H7 (cell line): ENCODE results near the gene CCDC172. TPM values are rescaled to one million over a fixed set of nuclear protein-coding genes. Genes with fewer than 3 reads are reported as not detected.
A peak's percentile ranks its signal among the peaks of the same experiment; 100 is the strongest.

Experiments
- DNase-seq: peaks from one replicate; pipeline ENCODE4 v3.0.0; 2012
- H3K27me3 ChIP-seq: 2 replicates; pipeline ENCODE4 v1.6.0; 2011; ENCODE audit warnings: mild to moderate bottlenecking, low read length; ENCODE audit not compliant: control insufficient read depth, insufficient read depth
- H3K36me3 ChIP-seq: replicated peaks from 2 replicates; pipeline ENCODE4 v1.5.1; 2011; ENCODE audit warnings: low read length; ENCODE audit not compliant: control insufficient read depth, insufficient read depth
- H3K4me3 ChIP-seq: 2 replicates; pipeline ENCODE4 v1.5.1; 2011; ENCODE audit warnings: low read depth, mild to moderate bottlenecking, control low read depth, low read length, moderate library complexity; ENCODE audit not compliant: insufficient read depth
- total RNA-seq: library from RNA; depleted of rRNA; stranded (reverse); fragments of >200 nt; shearing (Covaris generic); gene quantifications from 2 replicates; pipeline ENCODE4 v1.2.3, GENCODE V29; 2014

CCDC172 gene
- total RNA-seq, 1 experiment from 2014 or later: 3.4 TPM

- no peaks in the 10 kb centered on the region for H3K36me3 ChIP-seq
- H3K4me3 ChIP-seq: no peak overlapping the region
- no peak for DNase-seq
- H3K27me3 ChIP-seq: no peaks in the 10 kb centered on the region
Measured at GRCh38 chr10:116311706-116312490, 12.3 kb upstream of the CCDC172 start.

- Histone ChIP-seq H3K36me3 (no peaks in the 10 kb centered on the region), H3K27me3 (no peaks in the 10 kb centered on the region), H3K4me3 (no peak overlapping the region)
- no peak for DNase-seq
Measured at GRCh38 chr10:116312548-116312947, 11.7 kb upstream of the CCDC172 start.

- Histone ChIP-seq H3K27me3 (no peaks in the 10 kb centered on the region), H3K36me3 (no peaks in the 10 kb centered on the region), H3K4me3 (no peak overlapping the region)
- no peak for DNase-seq
Measured at GRCh38 chr10:116316503-116316902, 7.7 kb upstream of the CCDC172 start.

- Histone ChIP-seq H3K4me3 (no peak overlapping the region), H3K27me3 (no peaks in the 10 kb centered on the region), H3K36me3 (no peaks in the 10 kb centered on the region)
- peak; percentile 40 for DNase-seq
Measured at GRCh38 chr10:116324951-116325635, 845 bp downstream of the CCDC172 start.

GRCh38 chr10:116325987-116326386, 1.7 kb downstream of the CCDC172 start:
- DNase-seq: no peak
- no peak overlapping the region for H3K4me3 ChIP-seq
- H3K27me3 ChIP-seq: no peaks in the 10 kb centered on the region
- H3K36me3 ChIP-seq: no peaks in the 10 kb centered on the region

GRCh38 chr10:116329153-116329552, 4.9 kb downstream of the CCDC172 start:
- DNase-seq: no peak
- no peaks in the 10 kb centered on the region for H3K36me3 ChIP-seq
- H3K27me3 ChIP-seq: no peaks in the 10 kb centered on the region
- H3K4me3 ChIP-seq: no peak overlapping the region

GRCh38 chr10:116331815-116332214, 7.6 kb downstream of the CCDC172 start:
- Histone ChIP-seq H3K4me3 (no peak overlapping the region), H3K36me3 (no peaks in the 10 kb centered on the region), H3K27me3 (no peaks in the 10 kb centered on the region)
- DNase-seq: no peak

- Histone ChIP-seq H3K27me3 (no peaks in the 10 kb centered on the region), H3K4me3 (no peak overlapping the region), H3K36me3 (no peaks in the 10 kb centered on the region)
- DNase-seq: no peak
Measured at GRCh38 chr10:116336866-116337265, 12.6 kb downstream of the CCDC172 start.

- no peak for DNase-seq
- H3K4me3 ChIP-seq: no peak overlapping the region
Measured at GRCh38 chr10:116352125-116352524, 27.9 kb downstream of the CCDC172 start.

GRCh38 chr10:116353817-116354216, 29.6 kb downstream of the CCDC172 start:
- Histone ChIP-seq H3K27me3 (no peaks in the 10 kb centered on the region), H3K36me3 (no peaks in the 10 kb centered on the region), H3K4me3 (no peak overlapping the region)
- DNase-seq: no peak

More at GRCh38 chr10:116352125-116352524, 27.9 kb downstream of the CCDC172 start:
- Histone ChIP-seq H3K36me3 (no peaks in the 10 kb centered on the region), H3K27me3 (no peaks in the 10 kb centered on the region)

- no peak for DNase-seq
- Histone ChIP-seq H3K4me3 (no peak overlapping the region), H3K36me3 (no peaks in the 10 kb centered on the region), H3K27me3 (no peaks in the 10 kb centered on the region)
Measured at GRCh38 chr10:116355341-116355740, 31.1 kb downstream of the CCDC172 start.

GRCh38 chr10:116356833-116357232, 32.6 kb downstream of the CCDC172 start:
- H3K36me3 ChIP-seq: no peaks in the 10 kb centered on the region

GRCh38 chr10:116364868-116365267, 40.6 kb downstream of the CCDC172 start:
- no peak for DNase-seq
- H3K27me3 ChIP-seq: no peaks in the 10 kb centered on the region
- no peaks in the 10 kb centered on the region for H3K36me3 ChIP-seq
- no peak overlapping the region for H3K4me3 ChIP-seq

More at GRCh38 chr10:116356833-116357232, 32.6 kb downstream of the CCDC172 start:
- no peak overlapping the region for H3K4me3 ChIP-seq
- H3K27me3 ChIP-seq: no peaks in the 10 kb centered on the region
- no peak for DNase-seq

GRCh38 chr10:116371737-116372136, 47.5 kb downstream of the CCDC172 start:
- Histone ChIP-seq H3K36me3 (no peaks in the 10 kb centered on the region), H3K27me3 (no peaks in the 10 kb centered on the region), H3K4me3 (no peak overlapping the region)
- no peak for DNase-seq

GRCh38 chr10:116382290-116382689, 58.0 kb downstream of the CCDC172 start:
- Histone ChIP-seq H3K4me3 (no peak overlapping the region), H3K36me3 (no peaks in the 10 kb centered on the region), H3K27me3 (no peaks in the 10 kb centered on the region)
- DNase-seq: no peak
